Muscle layer of duodenum (tissue), 2 donors: ENCODE data around the gene H2BK1.

Experiments
- H3K27ac ChIP-seq: one replicate; pipeline ENCODE4 v1.7.0; 2013; ENCODE audit warnings: mild to moderate bottlenecking, low read length
- H3K27me3 ChIP-seq: one replicate; pipeline ENCODE4 v1.7.0; 2013; ENCODE audit warnings: low read depth, mild to moderate bottlenecking, control low read depth, low read length
- H3K36me3 ChIP-seq, 2 donors: one replicate each; pipeline ENCODE4 v1.7.0; 2013; ENCODE audit warnings: low read length in 2 of 2, control low read depth in 1 of 2, mild to moderate bottlenecking in 1 of 2; ENCODE audit not compliant: insufficient read depth in 2 of 2, control insufficient read depth in 1 of 2
- H3K4me1 ChIP-seq, 2 donors: one replicate each; pipeline ENCODE4 v1.7.0; 2013; ENCODE audit warnings: low read length in 2 of 2, mild to moderate bottlenecking in 2 of 2, control low read depth in 1 of 2, moderate library complexity in 1 of 2; ENCODE audit not compliant: insufficient read depth in 2 of 2, control insufficient read depth in 1 of 2
- H3K4me3 ChIP-seq, 2 donors: one replicate each; pipeline ENCODE4 v1.7.0; 2013; ENCODE audit warnings: low read length in 2 of 2, low read depth in 1 of 2, mild to moderate bottlenecking in 1 of 2
- H3K9me3 ChIP-seq, 2 donors: one replicate each; pipeline ENCODE4 v1.7.0; 2013; ENCODE audit warnings: low read length in 2 of 2, control low read depth in 1 of 2, mild to moderate bottlenecking in 1 of 2; ENCODE audit not compliant: control insufficient read depth in 1 of 2
- donor health status: healthy.

Gene H2BK1

GRCh38 chr7:151209588-151209987 lies 700 bp downstream of the H2BK1 start:
- H3K9me3 ChIP-seq, result no peaks in the 10 kb centered on the region
- H3K27ac ChIP-seq, result no peak overlapping the region
- H3K36me3 ChIP-seq, result peaks cover 3 to 22% of the 10 kb centered on the region in 2 donors

GRCh38 chr7:151208253-151208862 lies 1.9 kb downstream of the H2BK1 start:
- Histone ChIP-seq H3K9me3 (no peaks in the 10 kb centered on the region), H3K27ac (no peak overlapping the region), H3K4me3 (no peak overlapping the region), H3K27me3 (peaks cover 7% of the 10 kb centered on the region), H3K4me1 (no peaks in the 10 kb centered on the region), H3K36me3 (peaks cover 0 to 10% of the 10 kb centered on the region in 2 donors)

More at GRCh38 chr7:151209588-151209987, 700 bp downstream of the H2BK1 start:
- Histone ChIP-seq H3K4me3 (no peak overlapping the region), H3K4me1 (no peaks in the 10 kb centered on the region), H3K27me3 (peaks cover 7% of the 10 kb centered on the region)

- Histone ChIP-seq H3K4me3 (no peak overlapping the region), H3K36me3 (peaks cover 0 to 4% of the 10 kb centered on the region in 2 donors), H3K4me1 (no peaks in the 10 kb centered on the region), H3K9me3 (no peaks in the 10 kb centered on the region), H3K27me3 (peaks cover 7% of the 10 kb centered on the region), H3K27ac (no peak overlapping the region)
These were observed 2.5 kb downstream of the H2BK1 start for GRCh38 chr7:151207804-151208203.

GRCh38 chr7:151207315-151207714 lies 3.0 kb downstream of the H2BK1 start:
- no peaks in the 10 kb centered on the region for H3K4me1 ChIP-seq
- H3K27ac ChIP-seq, result no peak overlapping the region
- H3K27me3 ChIP-seq, result peaks cover 7% of the 10 kb centered on the region
- H3K4me3 ChIP-seq, result no peak overlapping the region
- H3K36me3 ChIP-seq, result no peaks in the 10 kb centered on the region
- no peaks in the 10 kb centered on the region for H3K9me3 ChIP-seq

- no peak overlapping the region for H3K27ac ChIP-seq
- H3K9me3 ChIP-seq, result no peaks in the 10 kb centered on the region
- no peak overlapping the region for H3K4me3 ChIP-seq
- H3K36me3 ChIP-seq, result no peaks in the 10 kb centered on the region
- peaks cover 7% of the 10 kb centered on the region for H3K27me3 ChIP-seq
- H3K4me1 ChIP-seq, result no peaks in the 10 kb centered on the region
These were observed 3.4 kb downstream of the H2BK1 start for GRCh38 chr7:151206914-151207313.

GRCh38 chr7:151205730-151206129 lies 4.6 kb downstream of the H2BK1 start:
- no peak overlapping the region for H3K27ac ChIP-seq
- H3K27me3 ChIP-seq, result peaks cover 7% of the 10 kb centered on the region
- H3K36me3 ChIP-seq, result no peaks in the 10 kb centered on the region
- no peaks in the 10 kb centered on the region for H3K9me3 ChIP-seq
- no peak overlapping the region for H3K4me3 ChIP-seq
- no peaks in the 10 kb centered on the region for H3K4me1 ChIP-seq

GRCh38 chr7:151204383-151205032 lies 5.8 kb downstream of the H2BK1 start:
- Histone ChIP-seq H3K4me1 (peaks cover 0 to 5% of the 10 kb centered on the region in 2 donors), H3K4me3 (no peak overlapping the region), H3K27me3 (peaks cover 7% of the 10 kb centered on the region), H3K36me3 (no peaks in the 10 kb centered on the region), H3K9me3 (no peaks in the 10 kb centered on the region), H3K27ac (no peak overlapping the region)

GRCh38 chr7:151202836-151203235 lies 7.5 kb downstream of the H2BK1 start:
- H3K36me3 ChIP-seq, result no peaks in the 10 kb centered on the region
- H3K27me3 ChIP-seq, result peaks cover 7% of the 10 kb centered on the region
- no peak overlapping the region for H3K4me3 ChIP-seq
- peaks cover 0 to 8% of the 10 kb centered on the region in 2 donors for H3K4me1 ChIP-seq
- H3K27ac ChIP-seq, result no peak overlapping the region
- no peaks in the 10 kb centered on the region for H3K9me3 ChIP-seq

GRCh38 chr7:151201751-151202150 lies 8.5 kb downstream of the H2BK1 start:
- Histone ChIP-seq H3K9me3 (no peaks in the 10 kb centered on the region), H3K36me3 (no peaks in the 10 kb centered on the region), H3K4me3 (no peak overlapping the region), H3K4me1 (peaks cover 0 to 8% of the 10 kb centered on the region in 2 donors), H3K27me3 (peaks cover 7% of the 10 kb centered on the region), H3K27ac (no peak overlapping the region)

GRCh38 chr7:151201344-151201743 lies 8.9 kb downstream of the H2BK1 start:
- no peak overlapping the region for H3K27ac ChIP-seq
- peaks cover 7% of the 10 kb centered on the region for H3K27me3 ChIP-seq
- H3K4me3 ChIP-seq, result no peak overlapping the region
- H3K9me3 ChIP-seq, result no peaks in the 10 kb centered on the region
- H3K4me1 ChIP-seq, result peaks cover 0 to 8% of the 10 kb centered on the region in 2 donors
- H3K36me3 ChIP-seq, result no peaks in the 10 kb centered on the region

GRCh38 chr7:151198945-151199848 lies 11.1 kb downstream of the H2BK1 start:
- no peaks in the 10 kb centered on the region for H3K36me3 ChIP-seq

More at GRCh38 chr7:151198945-151199848, 11.1 kb downstream of the H2BK1 start:
- Histone ChIP-seq H3K27ac (no peak overlapping the region), H3K9me3 (no peaks in the 10 kb centered on the region), H3K27me3 (no peaks in the 10 kb centered on the region), H3K4me1 (peaks cover 0 to 8% of the 10 kb centered on the region in 2 donors), H3K4me3 (no peak overlapping the region)
